Stimulated activated CD4-positive, alpha-beta T cell treated with anti-CD3 and anti-CD28 coated beads, Interleukin-1b, Interleukin-23, amount 100 ng/mL, for 48 hours (primary cell): Measurements from ENCODE around the gene PDIA4.
"Not testable (repeated sequence)": the region's sequence is repeated elsewhere in the genome, so short reads cannot be mapped to it uniquely, and the experiment has no call there.

ENCODE experiments used
- DNase-seq: peaks from one replicate; pipeline ENCODE4 v3.0.0-alpha.2; 2020

Gene PDIA4

GRCh38 chr7:149030439-149030838 lies 2.1 kb upstream of the PDIA4 start:
- DNase-seq = not testable (repeated sequence)

- DNase-seq = no peak
Observed at GRCh38 chr7:149027611-149028345, 527 bp downstream of the PDIA4 start.

GRCh38 chr7:149027055-149027454 lies 1.2 kb downstream of the PDIA4 start:
- no peak for DNase-seq

GRCh38 chr7:149023662-149024061 lies 4.6 kb downstream of the PDIA4 start:
- no peak for DNase-seq

GRCh38 chr7:149022756-149023360 lies 5.4 kb downstream of the PDIA4 start:
- DNase-seq = no peak

GRCh38 chr7:149021725-149022062 lies 6.6 kb downstream of the PDIA4 start:
- DNase-seq = no peak

GRCh38 chr7:149020483-149020882 lies 7.8 kb downstream of the PDIA4 start:
- DNase-seq = no peak

- no peak for DNase-seq
Observed at GRCh38 chr7:149016876-149017275, 11.4 kb downstream of the PDIA4 start.

- DNase-seq = no peak
Observed at GRCh38 chr7:149014309-149014708, 14.0 kb downstream of the PDIA4 start.

- DNase-seq = no peak
Observed at GRCh38 chr7:149013876-149014275, 14.4 kb downstream of the PDIA4 start.

GRCh38 chr7:149012730-149013129 lies 15.6 kb downstream of the PDIA4 start:
- not testable (repeated sequence) for DNase-seq

GRCh38 chr7:149011491-149011890 lies 16.8 kb downstream of the PDIA4 start:
- DNase-seq = no peak

- no peak for DNase-seq
Observed at GRCh38 chr7:149010451-149010850, 17.9 kb downstream of the PDIA4 start.

GRCh38 chr7:149009527-149009926 lies 18.8 kb downstream of the PDIA4 start:
- no peak for DNase-seq

GRCh38 chr7:149007611-149008010 lies 20.7 kb downstream of the PDIA4 start:
- no peak for DNase-seq

- no peak for DNase-seq
Observed at GRCh38 chr7:149007146-149007545, 21.2 kb downstream of the PDIA4 start.

GRCh38 chr7:149006345-149006725 lies 22.0 kb downstream of the PDIA4 start:
- DNase-seq = no peak

GRCh38 chr7:149005427-149006344 lies 22.6 kb downstream of the PDIA4 start:
- DNase-seq = peak; percentile 78

- no peak for DNase-seq
Observed at GRCh38 chr7:149004405-149005370, 23.6 kb downstream of the PDIA4 start.

- no peak for DNase-seq
Observed at GRCh38 chr7:149003560-149004305, 24.6 kb downstream of the PDIA4 start.

GRCh38 chr7:149003018-149003417 lies 25.3 kb downstream of the PDIA4 start:
- DNase-seq = no peak

- no peak for DNase-seq
Observed at GRCh38 chr7:149002604-149003003, 25.7 kb downstream of the PDIA4 start.
